NCI-H128 (cell line): Measurements from ENCODE around the gene ENOX1.

ENCODE experiments used
- DNase-seq: peaks from one replicate; lab custom pipeline; 2025; ENCODE audit not compliant: unreplicated experiment; lab: John Stamatoyannopoulos, UW

Gene ENOX1

DNA sequence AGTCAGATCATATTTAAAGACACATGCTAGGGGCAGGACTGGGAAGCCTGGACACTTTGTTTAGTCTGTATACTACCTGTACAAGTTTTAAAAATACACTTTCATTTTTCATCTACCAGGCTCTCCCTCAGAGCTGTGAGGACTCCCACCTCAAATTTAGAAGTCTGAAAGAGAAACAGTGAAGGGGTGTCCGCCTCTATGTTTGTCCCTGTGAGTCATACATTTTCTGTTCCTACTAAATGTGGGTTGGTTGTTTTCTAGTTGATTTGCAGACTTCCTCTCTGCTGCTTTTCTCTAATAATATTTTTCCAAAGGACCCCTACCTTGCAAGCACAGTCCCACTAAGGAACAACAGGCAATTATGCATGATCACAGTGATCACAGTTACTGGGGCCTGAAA, 110.5 kb downstream of the ENOX1 start:
- DNase-seq, result no peak

DNA sequence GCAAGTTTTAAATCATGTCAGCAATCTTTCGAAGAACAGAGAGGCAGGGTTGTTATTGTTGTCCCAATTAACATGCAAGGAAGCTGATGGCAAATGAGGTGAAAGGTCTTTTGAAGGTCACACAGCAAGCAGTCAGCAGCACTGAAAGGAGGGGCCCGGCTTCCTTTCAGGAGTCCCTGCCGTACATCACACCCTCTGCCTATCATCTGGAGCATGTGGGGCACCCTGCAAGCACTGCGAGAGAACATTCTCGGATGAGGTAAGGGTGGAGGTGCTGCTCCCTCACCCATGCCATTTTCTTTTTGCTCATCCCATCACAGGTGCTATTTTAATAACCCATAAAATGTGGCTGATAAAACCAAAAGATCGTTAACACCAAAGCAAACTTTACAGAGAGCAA, 111.2 kb downstream of the ENOX1 start:
- no peak for DNase-seq

DNA sequence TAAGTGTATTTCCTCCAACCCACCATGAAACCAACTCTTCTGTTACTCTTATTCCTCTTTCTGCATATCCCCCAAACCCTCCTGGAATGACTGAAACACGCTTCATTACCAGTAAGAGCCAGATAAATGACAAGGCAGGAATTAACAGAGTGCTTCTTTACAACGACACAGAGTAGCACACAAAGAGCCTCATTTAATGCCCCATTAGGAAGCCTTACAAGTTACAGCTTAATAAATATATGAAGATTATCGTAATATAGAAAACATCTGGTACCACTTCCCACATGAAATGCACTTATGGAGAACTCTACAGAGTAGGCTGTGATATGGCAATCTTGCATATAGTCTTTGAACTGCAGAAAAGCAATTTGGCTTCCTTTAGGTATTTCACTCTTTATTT, 116.8 kb downstream of the ENOX1 start:
- no peak for DNase-seq

DNA sequence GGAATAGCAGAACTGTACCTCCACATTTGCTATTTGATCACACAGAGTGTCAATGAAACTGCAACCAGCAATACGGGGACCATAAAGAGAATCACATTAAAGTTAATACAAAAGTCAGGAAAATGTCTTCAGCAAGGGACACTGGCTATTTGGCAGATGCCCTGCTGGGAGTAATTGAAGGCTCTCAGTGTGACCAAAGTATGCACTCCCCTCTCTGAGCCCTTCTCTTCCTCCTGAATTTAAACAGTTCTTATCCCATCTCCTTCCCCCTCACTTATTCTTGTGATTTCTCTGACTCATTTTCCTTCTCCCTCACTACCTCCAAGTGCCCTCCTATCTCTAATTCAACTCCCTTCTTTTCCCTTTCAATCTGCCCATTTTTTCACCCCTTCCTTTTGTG, 117.7 kb downstream of the ENOX1 start:
- DNase-seq, result no peak

DNA sequence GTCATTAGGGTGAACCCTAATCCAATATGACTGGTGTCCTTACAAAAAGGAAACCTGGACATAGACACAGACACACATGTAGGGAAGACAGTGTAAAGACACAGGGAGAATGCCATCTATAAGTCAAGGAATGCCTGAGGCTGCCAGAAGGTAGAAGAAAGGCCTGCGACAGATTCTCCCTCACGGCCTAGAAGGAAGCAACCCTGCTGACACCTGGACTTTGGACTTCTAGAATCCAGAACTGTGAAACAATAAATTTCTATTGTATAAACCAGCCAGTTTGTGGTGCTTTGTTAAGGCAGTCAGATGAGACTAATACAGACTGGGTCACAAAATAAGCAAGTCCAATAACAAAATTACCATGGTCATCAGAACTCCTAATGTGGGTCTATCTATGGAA, 120.4 kb downstream of the ENOX1 start:
- no peak for DNase-seq

DNA sequence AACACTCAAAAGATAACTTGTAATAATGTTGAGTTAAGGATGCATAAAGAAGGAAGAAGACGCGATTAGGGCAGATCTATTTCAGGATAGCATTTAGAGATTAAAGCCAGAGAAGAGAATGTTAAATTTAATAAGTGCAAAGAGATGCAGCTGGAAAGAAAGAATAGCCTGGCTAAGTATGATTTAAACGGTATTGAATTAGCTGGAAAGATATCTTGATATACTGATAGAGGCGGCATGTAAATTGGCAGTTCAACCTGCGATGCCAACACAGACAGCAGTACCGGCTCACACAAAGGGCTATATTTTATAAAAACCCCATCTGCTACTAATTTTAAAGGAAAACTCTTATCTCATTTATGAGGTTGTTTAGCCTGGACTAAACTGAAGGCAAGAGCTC, 121.4 kb downstream of the ENOX1 start:
- DNase-seq, result no peak

DNA sequence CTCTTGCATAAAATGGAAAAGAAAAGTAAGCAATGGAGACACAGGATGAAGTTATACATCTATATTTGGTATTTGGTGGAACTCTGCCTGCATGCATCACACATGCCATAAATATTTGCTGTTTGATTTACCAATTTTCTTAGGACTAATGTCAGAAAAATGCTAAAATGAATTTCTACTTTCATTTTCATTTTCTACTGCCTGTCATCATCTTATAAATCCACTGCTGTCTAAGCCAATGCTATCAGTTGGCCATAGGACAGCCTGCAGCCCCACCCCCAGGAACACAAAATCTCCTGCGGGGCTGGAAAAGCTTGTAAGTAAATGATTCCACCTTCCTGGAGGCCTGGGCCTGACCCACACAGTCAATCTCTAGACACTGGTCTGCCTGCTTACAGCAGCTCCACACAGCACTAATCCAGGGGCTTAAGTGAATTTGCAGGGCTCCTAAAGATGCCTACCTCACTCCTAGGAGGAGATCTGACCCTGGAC, 122.0 kb downstream of the ENOX1 start:
- no peak for DNase-seq

DNA sequence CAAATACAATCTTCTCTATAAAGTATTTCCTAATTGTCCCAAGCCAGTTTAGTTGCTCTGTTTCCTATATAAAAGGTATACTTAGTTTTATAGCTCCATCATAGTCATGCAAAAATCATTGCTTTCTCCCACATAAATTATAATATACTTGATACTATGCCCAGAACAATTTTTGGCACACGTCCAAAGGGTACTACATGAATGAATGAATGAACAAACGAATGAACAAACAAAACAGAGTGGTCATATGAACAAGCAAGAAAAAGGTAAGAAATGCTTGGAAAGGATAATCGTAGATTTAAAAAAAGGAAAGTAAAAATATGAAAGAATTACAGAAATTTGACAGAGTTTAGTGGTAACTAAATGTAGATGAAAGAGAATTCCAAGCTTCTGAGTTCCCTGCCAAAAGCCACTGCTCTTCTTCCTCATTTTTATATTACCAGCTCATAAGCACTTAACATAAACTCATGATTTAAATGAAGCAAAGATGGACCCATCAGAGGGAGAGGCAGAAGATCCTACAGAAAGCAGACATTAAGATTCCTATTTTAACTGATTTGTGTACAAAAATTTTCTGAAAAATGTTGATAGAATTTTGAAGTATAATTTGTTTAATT, 123.2 kb downstream of the ENOX1 start:
- no peak for DNase-seq

DNA sequence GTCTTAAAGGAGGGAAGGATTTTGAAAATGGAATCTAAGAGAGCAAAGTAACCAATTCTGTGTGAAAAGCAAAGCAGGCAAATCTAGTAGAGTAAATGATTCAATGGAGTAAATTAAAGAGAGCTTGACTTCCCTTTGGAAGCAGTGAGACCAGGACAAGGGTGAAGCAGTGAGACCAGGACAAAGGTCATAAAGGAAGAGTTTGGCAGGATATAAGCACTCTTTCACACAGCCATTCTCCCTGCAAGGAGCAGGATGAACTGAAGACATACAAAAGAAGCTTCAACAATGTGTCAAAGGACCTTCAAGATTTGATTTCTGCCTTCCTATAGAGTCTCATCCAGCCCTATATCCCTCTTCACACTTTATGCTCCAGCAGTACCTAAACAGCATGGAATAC, 123.8 kb downstream of the ENOX1 start:
- DNase-seq, result no peak

DNA sequence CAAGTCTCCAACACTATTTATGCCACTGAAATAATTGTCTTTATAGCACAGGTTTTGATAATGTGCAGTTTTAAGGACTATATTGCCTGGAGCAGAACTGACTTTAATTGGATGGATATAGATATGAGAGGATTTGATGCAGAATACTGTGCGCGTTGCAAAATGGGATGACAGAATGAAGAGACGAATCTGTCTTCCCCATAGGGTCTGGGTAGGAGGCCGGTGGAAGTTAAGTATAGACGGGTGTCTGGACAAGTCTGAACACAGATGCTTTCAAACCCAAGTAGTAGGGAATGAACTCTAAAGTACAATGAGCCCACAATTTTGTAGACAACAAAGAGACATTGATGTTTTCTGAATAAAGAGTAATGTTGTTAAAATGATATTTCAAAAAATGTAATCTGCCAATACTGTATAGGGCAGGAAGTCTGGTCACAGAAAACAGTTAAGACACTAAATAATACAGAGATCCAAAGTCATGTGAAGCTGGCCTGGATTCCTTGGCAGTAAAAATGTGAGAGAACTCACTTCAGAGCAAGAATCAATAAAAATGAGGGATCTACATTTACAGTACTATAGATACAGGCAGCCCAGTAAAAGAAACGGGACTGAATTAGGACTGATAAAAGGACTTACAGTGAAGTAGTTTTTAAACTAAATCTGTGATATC, 125.5 kb downstream of the ENOX1 start:
- DNase-seq, result no peak

DNA sequence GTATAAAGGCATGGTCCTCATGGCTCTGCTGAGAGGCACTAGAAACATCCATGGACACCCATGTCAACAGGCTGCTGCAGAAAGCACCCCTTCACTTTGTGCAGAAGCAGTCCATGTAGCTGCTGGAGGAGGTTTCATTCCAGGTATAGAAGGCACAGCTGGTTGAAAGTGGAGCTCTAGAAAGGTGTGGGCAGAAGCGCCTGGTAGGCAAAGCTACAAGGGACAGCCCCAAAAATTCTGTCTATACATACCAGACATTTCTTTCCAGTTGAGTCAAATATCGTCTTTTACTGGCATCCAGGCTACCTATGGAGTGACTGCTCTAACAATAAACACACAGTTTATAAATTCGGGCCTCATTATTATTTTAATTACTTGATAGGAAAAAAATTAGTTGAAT, 129.3 kb downstream of the ENOX1 start:
- DNase-seq, result no peak

DNA sequence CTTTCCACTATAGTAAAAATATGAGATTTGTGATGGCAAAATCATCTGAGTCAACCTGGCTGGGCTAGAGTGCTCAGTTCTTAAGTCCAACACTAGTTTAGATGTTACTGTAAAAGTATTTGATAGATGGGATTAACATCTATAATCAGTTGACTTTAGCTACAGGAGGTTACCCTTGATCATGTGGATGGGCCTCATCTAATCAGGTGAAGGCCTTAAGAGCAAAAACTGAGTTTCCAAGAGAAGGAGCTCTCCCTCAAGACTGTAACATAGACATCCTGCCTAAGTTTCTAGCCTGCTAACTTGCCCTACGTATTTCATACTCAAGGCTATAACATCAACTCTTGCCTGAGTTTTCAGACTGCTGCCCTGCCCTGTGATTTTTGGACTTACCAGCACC, 132.8 kb downstream of the ENOX1 start:
- no peak for DNase-seq

DNA sequence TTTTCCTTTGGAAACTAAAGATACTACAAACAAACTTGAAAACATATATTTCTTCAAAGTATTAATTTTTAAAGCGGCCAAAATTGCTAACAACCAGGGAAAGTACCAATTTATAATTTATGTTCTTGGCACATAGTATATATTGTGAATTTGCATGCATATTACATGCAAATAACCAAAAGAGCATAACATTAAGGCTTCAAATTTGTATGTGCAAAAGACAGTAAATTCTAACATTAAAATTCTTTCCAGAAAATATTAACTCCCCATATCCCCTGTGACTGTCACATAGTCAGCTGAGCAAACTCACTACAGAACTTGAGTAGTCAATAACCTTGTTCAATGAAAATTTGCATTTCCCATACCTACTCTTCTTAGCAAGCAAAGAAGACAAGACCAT, 133.4 kb downstream of the ENOX1 start:
- DNase-seq, result no peak

DNA sequence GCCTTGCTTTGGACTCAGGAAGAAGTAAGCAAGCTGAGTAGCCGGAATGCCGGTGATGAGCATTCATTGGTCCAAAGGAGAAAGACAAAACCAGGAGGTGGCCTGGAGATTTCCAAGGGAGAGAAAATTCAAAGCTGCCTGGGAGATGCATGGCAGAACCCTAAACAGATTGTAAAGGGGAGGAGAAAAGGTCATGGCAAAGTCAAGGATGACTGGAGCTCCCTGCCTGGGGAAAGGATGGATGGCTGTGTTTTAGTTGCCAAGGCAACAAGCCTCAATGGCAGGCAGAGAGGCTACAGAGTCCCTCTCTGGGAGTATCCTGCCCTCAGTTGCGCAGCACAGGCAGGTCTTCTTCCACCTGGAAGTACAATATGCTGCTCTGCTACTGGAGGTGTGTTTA, 134.0 kb downstream of the ENOX1 start:
- DNase-seq, result no peak

DNA sequence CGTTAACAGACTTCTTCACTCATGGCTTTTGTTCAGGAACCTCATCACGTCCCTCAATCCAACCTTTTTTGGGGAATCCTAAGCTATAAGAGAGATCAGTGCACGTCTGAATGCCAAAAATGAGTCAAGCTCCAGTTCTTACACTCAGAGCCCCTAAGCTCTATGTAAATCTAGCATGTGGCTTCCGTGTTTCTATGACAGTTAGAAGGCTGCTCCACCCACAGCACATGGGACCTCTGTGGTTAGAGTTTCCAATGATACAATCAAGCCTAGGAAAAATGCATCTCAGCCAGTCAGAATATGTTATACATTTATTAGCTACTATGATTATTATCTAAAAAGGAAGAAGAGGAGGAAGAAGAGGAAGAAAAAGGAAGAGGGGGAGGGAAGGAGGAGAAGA, 135.9 kb downstream of the ENOX1 start:
- no peak for DNase-seq

DNA sequence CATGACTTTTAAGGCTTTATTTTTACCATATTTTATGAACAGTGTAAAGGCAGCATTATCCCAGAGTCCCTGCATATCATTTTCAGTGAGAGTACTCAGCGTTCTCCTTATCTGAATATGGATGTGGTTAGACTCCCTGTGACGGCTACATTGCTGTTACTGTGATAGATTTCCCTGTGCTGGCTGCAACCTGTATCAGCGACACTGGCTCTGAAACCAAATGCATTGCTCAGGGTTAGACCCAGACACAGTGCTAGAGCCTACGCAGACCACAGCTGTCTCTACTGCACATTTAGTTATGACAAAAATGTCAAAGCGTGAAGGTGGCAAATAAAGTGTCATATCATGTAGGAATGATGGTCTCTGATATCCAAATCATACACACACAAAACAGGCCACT, 138.0 kb downstream of the ENOX1 start:
- DNase-seq, result no peak

DNA sequence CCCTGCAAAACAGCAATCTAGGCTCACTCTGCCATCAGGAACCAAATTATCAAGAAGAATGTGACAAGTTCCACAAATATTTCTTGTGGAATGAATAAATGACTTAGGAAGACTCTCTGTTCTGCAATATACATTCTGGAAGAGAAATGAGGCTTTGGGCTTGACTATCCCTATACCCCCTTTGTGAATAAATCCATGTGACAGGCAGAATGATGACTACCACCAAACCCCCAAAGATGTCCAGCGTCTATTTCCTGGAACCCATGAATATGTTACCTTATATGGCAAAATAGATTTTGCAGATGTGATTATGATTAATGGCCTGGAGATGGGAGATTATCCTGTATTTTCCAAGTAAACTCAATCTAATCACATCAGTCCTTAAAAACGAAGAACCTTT, 139.3 kb downstream of the ENOX1 start:
- DNase-seq, result no peak

DNA sequence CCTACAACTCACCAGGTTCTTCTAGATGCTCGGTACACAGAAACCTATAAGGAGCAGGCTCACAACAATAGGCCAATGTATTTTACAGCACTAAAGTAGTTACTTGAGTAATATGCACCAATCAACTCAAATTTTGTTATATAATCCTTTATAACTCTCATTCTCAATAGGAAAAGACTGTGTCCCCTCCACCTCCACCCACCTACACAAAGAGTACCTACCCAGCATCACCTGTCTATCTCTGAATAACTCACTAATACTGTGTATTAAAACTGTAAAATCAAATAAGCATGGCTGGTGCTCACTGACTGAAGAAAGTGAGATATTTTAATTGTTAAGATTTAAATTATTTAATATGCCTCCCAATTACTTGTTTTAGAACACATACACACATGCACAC, 146.3 kb downstream of the ENOX1 start:
- DNase-seq, result no peak

DNA sequence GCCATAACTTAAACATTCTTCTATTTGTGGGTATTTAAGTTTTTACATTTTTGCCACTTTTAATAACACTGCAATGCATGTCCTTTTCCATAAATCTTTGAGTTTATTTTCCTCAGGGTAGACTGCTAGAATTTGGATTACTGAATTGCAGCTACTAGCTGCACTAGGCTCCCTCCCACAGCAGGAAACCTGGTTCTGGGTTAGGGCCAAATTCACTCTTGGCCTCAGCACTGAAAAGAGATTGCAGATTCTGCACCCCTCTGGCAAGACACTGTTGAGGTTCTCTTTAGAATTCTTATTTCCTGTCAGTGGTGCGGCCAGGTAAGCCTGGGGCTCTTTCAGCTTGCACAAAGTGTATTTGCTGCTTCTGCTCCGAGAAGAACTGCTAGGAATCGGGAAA, 155.7 kb downstream of the ENOX1 start:
- no peak for DNase-seq

DNA sequence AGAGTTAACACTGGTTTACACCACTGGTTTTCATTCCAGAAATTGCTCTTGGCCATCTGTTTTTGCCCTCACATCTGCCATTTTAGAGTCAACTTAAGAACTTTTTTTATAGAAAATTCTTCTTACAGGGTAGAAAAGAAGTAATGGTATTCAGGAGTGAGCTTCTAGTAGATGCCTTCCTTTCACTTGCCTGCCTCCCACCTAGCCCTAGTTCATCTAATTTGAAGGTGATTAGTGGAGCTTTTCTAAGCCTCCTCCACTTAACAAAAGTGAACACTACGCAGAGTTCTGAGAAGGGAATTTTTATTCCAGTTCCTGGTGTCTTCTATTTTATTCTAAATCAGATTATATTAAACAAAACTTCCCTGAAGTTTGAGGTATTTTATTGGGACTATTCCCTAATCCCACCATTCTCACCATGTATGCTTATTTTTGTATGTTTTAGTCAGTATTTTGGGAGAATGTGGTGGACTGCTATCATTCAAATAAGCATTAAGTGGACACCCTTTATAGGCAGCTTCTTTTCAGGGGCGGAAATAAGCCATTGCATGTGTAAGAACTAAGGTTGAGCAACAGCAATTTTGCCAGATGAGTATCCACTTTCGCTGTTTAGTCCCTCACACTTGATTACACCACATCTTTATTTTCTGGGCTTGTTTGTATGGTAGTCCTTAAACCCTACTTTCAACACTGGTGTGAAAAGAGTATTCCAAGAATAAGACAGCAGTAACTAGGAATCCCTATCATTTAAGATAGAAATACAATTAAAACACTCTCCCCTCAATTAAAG, 156.9 kb downstream of the ENOX1 start:
- no peak for DNase-seq

DNA sequence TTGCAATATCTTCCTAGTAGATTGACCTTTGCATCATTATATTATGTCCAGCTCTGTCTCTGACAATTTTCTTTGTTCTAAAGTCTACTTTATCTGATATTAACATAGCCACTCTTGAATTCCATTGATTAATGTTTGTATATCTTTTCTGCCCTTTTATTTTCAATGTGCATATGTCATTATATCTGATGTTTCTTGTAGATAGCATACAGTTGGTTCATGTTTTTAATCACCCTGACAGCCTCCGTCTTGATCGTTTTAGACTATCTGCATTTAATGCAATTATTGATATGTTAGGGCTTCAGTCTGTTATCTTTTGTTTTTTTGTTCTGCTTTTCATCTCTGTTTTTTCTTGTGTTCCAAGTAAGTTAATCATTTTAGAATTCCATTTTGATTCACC, 159.8 kb downstream of the ENOX1 start:
- no peak for DNase-seq

DNA sequence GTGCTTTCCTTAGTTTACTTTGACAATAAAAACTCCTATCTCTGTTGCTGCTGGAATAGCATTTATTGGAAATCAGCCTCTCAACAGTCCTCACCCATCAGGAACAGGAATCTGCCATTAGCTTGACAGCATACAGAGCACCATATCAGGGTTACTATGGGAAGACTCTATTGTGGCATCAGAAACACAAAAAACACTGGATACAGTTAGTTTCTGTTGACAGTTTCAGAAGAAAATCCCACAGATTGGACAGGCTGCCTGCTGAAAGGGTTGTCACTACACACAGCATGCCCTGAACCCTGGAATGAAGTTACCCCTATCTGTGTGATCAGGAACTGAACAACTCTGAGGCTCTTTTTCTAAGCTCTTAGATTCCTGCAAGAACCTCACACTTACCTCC, 172.7 kb downstream of the ENOX1 start:
- no peak for DNase-seq
